H9 (cell line): ENCODE measurements around the gene GGT7. TPM values are rescaled to one million over a fixed set of nuclear protein-coding genes. Genes with fewer than 3 reads are reported as not detected.
A peak's percentile ranks its signal among the peaks of the same experiment; 100 is the strongest.
"Not testable (repeated sequence)": the region's sequence is repeated elsewhere in the genome, so short reads cannot be mapped to it uniquely, and the experiment has no call there.

Experiments
- DNase-seq: peaks from one replicate; pipeline ENCODE4 v3.0.0-alpha.2; 2017
- H2AFZ ChIP-seq: one replicate; pipeline ENCODE4 v1.6.1; 2013; ENCODE audit warnings: mild to moderate bottlenecking, low read length, control low read depth, moderate library complexity
- H2AK5ac ChIP-seq: 2 replicates; pipeline ENCODE4 v1.6.1; 2013; ENCODE audit warnings: low read length, control low read depth, mixed read lengths; ENCODE audit not compliant: insufficient read length
- H2BK120ac ChIP-seq: one replicate; pipeline ENCODE4 v1.6.1; 2013; ENCODE audit warnings: low read depth, mild to moderate bottlenecking, low read length, control low read depth, inconsistent platforms; ENCODE audit not compliant: poor library complexity, severe bottlenecking
- H2BK12ac ChIP-seq: 2 replicates; pipeline ENCODE4 v1.6.1; 2013; ENCODE audit warnings: low read length, control low read depth, mixed read lengths, low read depth; ENCODE audit not compliant: insufficient read length
- H2BK15ac ChIP-seq: 2 replicates; pipeline ENCODE4 v1.6.1; 2013; ENCODE audit warnings: low read depth, low read length, control low read depth
- H2BK20ac ChIP-seq: one replicate; pipeline ENCODE4 v1.6.1; 2013; ENCODE audit warnings: low read depth, mild to moderate bottlenecking, low read length, control low read depth, inconsistent platforms; ENCODE audit not compliant: poor library complexity, severe bottlenecking
- H2BK5ac ChIP-seq: 2 replicates; pipeline ENCODE4 v1.6.1; 2013; ENCODE audit warnings: low read length, control low read depth, mixed read lengths; ENCODE audit not compliant: insufficient read length
- H3K14ac ChIP-seq: 2 replicates; pipeline ENCODE4 v1.6.1; 2013; ENCODE audit warnings: low read length, control low read depth; ENCODE audit not compliant: insufficient read depth
- H3K18ac ChIP-seq: 2 replicates; pipeline ENCODE4 v1.6.1; 2013; ENCODE audit warnings: low read depth, mild to moderate bottlenecking, mixed read lengths, low read length, control low read depth; ENCODE audit not compliant: insufficient read length
- H3K23ac ChIP-seq: 2 replicates; pipeline ENCODE4 v1.6.1; 2013; ENCODE audit warnings: low read length, control low read depth, mixed read lengths, low read depth; ENCODE audit not compliant: insufficient read length
- H3K23me2 ChIP-seq: 2 replicates; pipeline ENCODE4 v1.6.1; 2013; ENCODE audit warnings: low read depth, mild to moderate bottlenecking, mixed read lengths, low read length, control low read depth; ENCODE audit not compliant: insufficient read length, poor library complexity, severe bottlenecking
- H3K27ac ChIP-seq: 2 replicates; pipeline ENCODE4 v1.5.1; 2013; ENCODE audit warnings: low read length, control low read depth, mixed read lengths, low read depth; ENCODE audit not compliant: insufficient read length
- H3K27me3 ChIP-seq: 2 replicates; pipeline ENCODE4 v1.6.1; 2013; ENCODE audit warnings: low read length, control low read depth, inconsistent platforms; ENCODE audit not compliant: insufficient read depth
- H3K4ac ChIP-seq: 2 replicates; pipeline ENCODE4 v1.6.1; 2013; ENCODE audit warnings: low read depth, mild to moderate bottlenecking, control low read depth, inconsistent platforms, low read length, moderate library complexity
- H3K4me1 ChIP-seq: 2 replicates; pipeline ENCODE4 v1.6.1; 2013; ENCODE audit warnings: low read length, control low read depth, inconsistent platforms; ENCODE audit not compliant: insufficient read depth
- H3K4me2 ChIP-seq: 2 replicates; pipeline ENCODE4 v1.6.1; 2013; ENCODE audit warnings: low read length, control low read depth, mixed read lengths; ENCODE audit not compliant: insufficient read length, insufficient read depth
- H3K56ac ChIP-seq: 2 replicates; pipeline ENCODE4 v1.6.1; 2013; ENCODE audit warnings: low read depth, mild to moderate bottlenecking, mixed read lengths, low read length, control low read depth; ENCODE audit not compliant: insufficient read length
- H3K79me1 ChIP-seq: 2 replicates; pipeline ENCODE4 v1.6.1; 2013; ENCODE audit warnings: low read depth, mild to moderate bottlenecking, moderate library complexity, low read length, control low read depth, inconsistent platforms; ENCODE audit not compliant: insufficient read depth, poor library complexity, severe bottlenecking
- H3K79me2 ChIP-seq: 2 replicates; pipeline ENCODE4 v1.6.1; 2013; ENCODE audit warnings: low read length, control low read depth, inconsistent platforms; ENCODE audit not compliant: insufficient read depth
- H3K9ac ChIP-seq: 2 replicates; pipeline ENCODE4 v1.6.1; 2013; ENCODE audit warnings: low read length, control low read depth, mixed read lengths; ENCODE audit not compliant: insufficient read length; ENCODE audit errors: extremely low read depth
- H3K9me3 ChIP-seq: one replicate; pipeline ENCODE4 v1.6.1; 2013; ENCODE audit warnings: low read depth, low read length, inconsistent platforms; ENCODE audit not compliant: control insufficient read depth
- H3T11ph ChIP-seq: one replicate; pipeline ENCODE4 v1.6.1; 2013; ENCODE audit warnings: mild to moderate bottlenecking, low read length, control low read depth, inconsistent platforms
- H4K20me1 ChIP-seq: one replicate; pipeline ENCODE4 v1.6.1; 2013; ENCODE audit not compliant: control insufficient read depth, insufficient read length, insufficient read depth
- H4K5ac ChIP-seq: 2 replicates; pipeline ENCODE4 v1.6.1; 2013; ENCODE audit warnings: low read depth, mild to moderate bottlenecking, mixed read lengths, low read length, control low read depth; ENCODE audit not compliant: insufficient read length
- H4K8ac ChIP-seq: replicated peaks from 2 replicates; pipeline ENCODE4 v1.6.1; 2013; ENCODE audit warnings: low read length, control low read depth, mixed read lengths, low read depth; ENCODE audit not compliant: insufficient read length
- H4K91ac ChIP-seq: 2 replicates; pipeline ENCODE4 v1.6.1; 2013; ENCODE audit warnings: low read depth, mild to moderate bottlenecking, moderate library complexity, mixed read lengths, low read length, control low read depth; ENCODE audit not compliant: insufficient read length
- H3K27ac Mint-ChIP-seq, 3 experiments: 2 replicates in 2 of 3; 3 replicates in 1 of 3; pipeline ENCODE4 v1.8.0; 2020 to 2021; ENCODE audit warnings: mixed read lengths in 3 of 3, mild to moderate bottlenecking in 1 of 3, moderate library complexity in 1 of 3
- H3K27me3 Mint-ChIP-seq: 2 replicates; pipeline ENCODE4 v1.8.0; 2021; ENCODE audit warnings: low read depth, mild to moderate bottlenecking, moderate library complexity, mixed read lengths
- H3K36me3 Mint-ChIP-seq, 3 experiments: 2 replicates in 2 of 3; 3 replicates in 1 of 3; pipeline ENCODE4 v1.8.0; 2020 to 2021; ENCODE audit warnings: low read depth in 3 of 3, mixed read lengths in 3 of 3; ENCODE audit not compliant: insufficient read depth in 1 of 3
- H3K4me1 Mint-ChIP-seq, 2 experiments: 2 replicates each; pipeline ENCODE4 v1.8.0; 2020; ENCODE audit warnings: mixed read lengths in 2 of 2
- H3K4me3 Mint-ChIP-seq, 2 experiments: 2 replicates in 1 of 2; 3 replicates in 1 of 2; pipeline ENCODE4 v1.8.0; 2020 to 2021; ENCODE audit warnings: mild to moderate bottlenecking in 2 of 2, mixed read lengths in 2 of 2, moderate library complexity in 1 of 2
- H3K9me3 Mint-ChIP-seq, 2 experiments: 2 replicates in 1 of 2; 3 replicates in 1 of 2; pipeline ENCODE4 v1.8.0; 2020; ENCODE audit warnings: mild to moderate bottlenecking in 2 of 2, mixed read lengths in 2 of 2, moderate library complexity in 1 of 2
- WGBS: extraction: QIAGEN DNeasy Blood & Tissue Kit; methylation state at CpG from one replicate; pipeline ENCODE4 v1.1.7; 2013; ENCODE audit warnings: missing lambda C conversion rate, low lambda C conversion rate, mixed read lengths; ENCODE audit not compliant: insufficient read length; ENCODE audit errors: extremely low coverage; 5-methylcytosine and 5-hydroxymethylcytosine counted together
- total RNA-seq: library from RNA; stranded (reverse); gene quantifications from 2 replicates; pipeline ENCODE4 v1.2.1, GENCODE V29; 2021

GGT7 gene
- total RNA-seq, 1 experiment from 2014 or later, result 38.6 TPM

DNA sequence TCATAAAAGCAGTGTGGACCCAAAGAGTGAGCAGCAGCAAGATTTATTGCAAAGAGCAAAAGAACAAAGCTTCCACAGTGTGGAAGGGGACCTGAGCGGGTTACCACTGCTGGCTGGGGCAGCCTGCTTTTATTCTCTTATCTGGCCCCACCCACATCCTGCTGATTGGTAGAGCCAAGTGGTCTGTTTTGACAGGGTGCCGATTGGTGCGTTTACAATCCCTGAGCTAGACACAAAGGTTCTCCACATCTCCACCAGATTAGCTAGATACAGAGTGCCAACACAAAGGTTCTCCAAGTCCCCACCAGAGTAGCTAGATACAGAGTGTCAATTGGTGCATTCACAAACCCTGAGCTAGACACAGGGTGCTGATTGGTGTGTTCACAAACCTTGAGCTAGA, 25.5 kb upstream of the GGT7 start:
- H3K4me1 ChIP-seq, result not testable (repeated sequence)
- peaks cover 7 to 12% (median 12%) of the 10 kb centered on the region in 3 experiments; a peak in 6 of 7 replicates for H3K36me3 Mint-ChIP-seq

More for the DNA sequence above, 25.5 kb upstream of the GGT7 start:
- H3K23me2 ChIP-seq, H3K9me3 Mint-ChIP-seq, H3K27ac ChIP-seq, H3K4me1 Mint-ChIP-seq, H3T11ph ChIP-seq, H3K9me3 ChIP-seq, H4K8ac ChIP-seq, H3K27me3 ChIP-seq, H3K79me1 ChIP-seq, H2BK12ac ChIP-seq, H2AK5ac ChIP-seq, H2BK5ac ChIP-seq, H2BK120ac ChIP-seq, H3K9ac ChIP-seq, H4K91ac ChIP-seq, H3K4me3 Mint-ChIP-seq, H2BK20ac ChIP-seq, H4K20me1 ChIP-seq, H3K4me2 ChIP-seq, H3K56ac ChIP-seq, H3K27me3 Mint-ChIP-seq, H3K4ac ChIP-seq, H2BK15ac ChIP-seq, H4K5ac ChIP-seq, H3K14ac ChIP-seq, H3K79me2 ChIP-seq, H2AFZ ChIP-seq, H3K23ac ChIP-seq, DNase-seq, H3K18ac ChIP-seq: not testable (repeated sequence)
- H3K27ac Mint-ChIP-seq, result 0 out of 7 replicates have a peak overlapping the region, but pooled peaks of 1 of the 3 experiments have one; percentile 60
- WGBS, result no CpG with 5 or more reads among the region's 3 CpGs
